Heart left ventricle (tissue), 16 donors: ENCODE data around the gene MICAL2. TPM values are rescaled to one million over a fixed set of nuclear protein-coding genes. Genes with fewer than 3 reads are reported as not detected.

Source experiments
- ATAC-seq, 4 donors: fragments of 200-7000 bp; cut with Tn5 transposase; one replicate each; pipeline ENCODE4 v1.9.1; 2020 to 2022; ENCODE audit warnings: moderate library complexity in 4 of 4, mild to moderate bottlenecking in 3 of 4, moderate number of reproducible peaks in 1 of 4
- DNase-seq, 5 donors: peaks; one replicate each; pipeline ENCODE4 v3.0.0-alpha.2; 2020
- H3K27ac ChIP-seq, 12 donors: fragments of 200-600 bp; sonication (generic) in 4 of 12; one replicate each; pipeline versions ENCODE4 v1.5.0 to v1.8.0; 2016 to 2022; ENCODE audit warnings: mild to moderate bottlenecking in 2 of 12
- H3K27me3 ChIP-seq, 9 donors: fragments of 200-600 bp; sonication (generic) in 2 of 9; one replicate each; pipeline versions ENCODE4 v1.5.1 to v1.8.0; 2016 to 2022; ENCODE audit warnings: mild to moderate bottlenecking in 3 of 9
- H3K36me3 ChIP-seq, 9 donors: fragments of 200-600 bp; sonication (generic) in 2 of 9; one replicate each; pipeline versions ENCODE4 v1.5.0 to v1.8.0; 2018 to 2022; ENCODE audit warnings: mild to moderate bottlenecking in 2 of 9
- H3K4me1 ChIP-seq, 12 donors: fragments of 200-600 bp; sonication (generic) in 4 of 12; one replicate each; pipeline versions ENCODE4 v1.5.0 to v1.8.0; 2016 to 2022; ENCODE audit warnings: mild to moderate bottlenecking in 3 of 12
- H3K4me3 ChIP-seq, 12 donors: fragments of 200-600 bp; sonication (generic) in 4 of 12; one replicate each; pipeline versions ENCODE4 v1.5.0 to v1.8.0; 2017 to 2022; ENCODE audit warnings: mild to moderate bottlenecking in 9 of 12, moderate library complexity in 4 of 12
- H3K9me3 ChIP-seq, 12 donors: fragments of 200-600 bp; sonication (generic) in 4 of 12; one replicate each; pipeline versions ENCODE4 v1.5.0 to v1.8.0; 2016 to 2022; ENCODE audit warnings: mild to moderate bottlenecking in 1 of 12
- CTCF ChIP-seq, 12 donors: fragments of 200-600 bp; sonication (generic) in 4 of 12; IDR thresholded peaks; one replicate each; pipeline versions ENCODE4 v1.5.0 to v1.8.0; 2018 to 2022; ENCODE audit warnings: antibody characterized with exemption in 12 of 12, mild to moderate bottlenecking in 5 of 12
- POLR2A ChIP-seq, 2 donors: fragments of 450-650 bp; IDR thresholded peaks; one replicate each; pipeline ENCODE4 v1.6.1; 2017; ENCODE audit warnings: antibody characterized with exemption in 2 of 2, mild to moderate bottlenecking in 2 of 2, moderate library complexity in 2 of 2
- WGBS, 4 donors: extraction: QIAGEN DNeasy Blood & Tissue Kit in 2 of 4; methylation state at CpG; one replicate each; pipeline versions ENCODE4 v1.1.5 to v1.1.7; 2013 to 2018; 5-methylcytosine and 5-hydroxymethylcytosine counted together
- intact Hi-C, 10 donors: fragments of 100-400 bp; cut with DNase I; formaldehyde crosslinking; loops; one replicate each; pipeline versions ENCODE4 v1.11.1 to v1.14.2; 2022
- polyA plus RNA-seq, 2 donors: library from polyadenylated mRNA; stranded (reverse); fragments of 200-250 nt; gene quantifications; one replicate each; pipeline ENCODE4 v1.2.3, GENCODE V29; 2013
- total RNA-seq, 9 donors: library from RNA; depleted of rRNA in 2 of 9; stranded (reverse); fragments of >200 nt in 2 of 9; fragmentation: NEBNext Ultra II Directional in 3 of 9; extraction: Animal tissue kit (Norgen Biotek cat#: 25700) in 3 of 9; gene quantifications; one replicate each; pipeline versions ENCODE4 v1.1.0 to v1.2.4, GENCODE V29; 2016 to 2023
- donor health status: ischemic (EF 13 %, LVEDD 7.1; RV severe dilation, severe dysfunction).
- donor health status: healthy with polysubstance abuse.
- donor health status: DM: no; HTN: yes; CAD: no.
- donor health status: DM: no; HTN: no; CAD: no.
- donor health status: ischemic (EF 25% LVEDD 6.9; RV normal size, moderate dysfunction).
- donor health status: ischemic (EF 25% LVEDD 5.7; RV mildly dilated, moderate dysfunction).
- donor health status: healthy.
- donor health status: DM: yes; HTN: yes; CAD: no.
- donor health status: ischemic (EF 35%, LVEDD 5.7; RV mildly dilated, moderate dysfunction).
- donor health status: nonischemic (EF 11% LVEDD 7.7; RV severe dilation, severe dysfunction).
- donor health status: DM: yes; HTN: yes; CAD: no.
- donor health status: PGD.
- donor health status: ischemic (EF 29% LVEDD 5.4; RV normal size, mild dysfunction).
- donor health status: nonischemic (EF 23%, LVEDD 6.1; RV moderate dilation, normal function).

MICAL2 gene
- total and polyA plus RNA-seq, 11 donors: 37.6 to 110 (median 86.4) TPM

- intact Hi-C loops: loop anchor here (1.0 to 10.0 kb wide), 16 partner anchors 45 to 902 kb away; no protein-coding TSS in a partner anchor
Measured at GRCh38 chr11:12282676-12283075, 172.3 kb downstream of the MICAL2 start.

DNA sequence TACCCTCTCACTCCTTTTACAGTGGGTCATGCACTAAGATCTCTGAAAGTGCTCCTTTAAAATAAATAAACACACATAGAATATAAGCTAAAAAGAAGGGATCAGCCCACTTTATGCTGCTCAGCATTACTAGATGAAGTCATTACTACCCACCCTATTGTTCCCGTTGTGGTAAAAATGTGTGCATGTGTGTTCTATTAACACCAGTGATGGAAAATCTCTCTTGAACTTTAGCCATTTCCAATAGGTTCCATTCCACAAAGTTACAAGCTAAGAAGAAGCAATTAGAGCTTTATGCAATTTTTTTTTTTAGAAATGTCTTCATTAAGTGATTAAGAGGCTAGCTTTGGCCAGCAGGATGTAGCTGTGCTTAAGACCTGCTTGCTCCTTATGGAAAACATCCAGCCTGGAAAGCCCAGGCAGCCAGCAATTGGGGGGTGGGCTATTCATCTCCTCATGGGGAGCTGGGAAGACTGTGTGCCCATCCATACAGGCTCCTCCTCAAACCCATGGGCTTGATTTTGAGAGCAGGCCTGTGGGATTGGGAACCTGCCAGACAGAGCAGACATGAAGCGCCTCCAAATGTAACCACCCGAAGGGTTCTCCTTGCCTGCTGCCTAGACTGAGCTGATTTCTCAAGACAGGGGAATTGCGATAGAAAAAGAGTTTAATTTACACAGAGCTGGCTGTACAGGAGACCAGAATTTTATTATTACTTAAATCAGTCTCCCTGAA lies 174.1 kb downstream of the MICAL2 start:
- ATAC-seq (no peak), DNase-seq (no peak)
- TF ChIP-seq CTCF (IDR thresholded peaks at IDR 0.05) (no peak), POLR2A (IDR thresholded peaks at IDR 0.05) (no peak)
- Histone ChIP-seq H3K4me3 (no peak overlapping the region), H3K4me1 (peaks cover 0 to 44% (median 24%) of the 10 kb centered on the region in 12 donors), H3K9me3 (no peaks in the 10 kb centered on the region), H3K27me3 (no peaks in the 10 kb centered on the region), H3K27ac (peak overlapping the region in 2 of 12 donors; percentile 39 to 52), H3K36me3 (no peaks in the 10 kb centered on the region)
- WGBS, 4 donors: 73 to 80% (median 77%) methylated on average over 4 of the region's 4 CpGs
- intact Hi-C loops: loop anchor here (5.0 to 10.0 kb wide), 11 partner anchors 47 to 900 kb away; no protein-coding TSS in a partner anchor

More at GRCh38 chr11:12282676-12283075, 172.3 kb downstream of the MICAL2 start:
- peaks cover 0 to 33% (median 12%) of the 10 kb centered on the region in 12 donors for H3K4me1 ChIP-seq
- no peak overlapping the region for H3K27ac ChIP-seq
- ATAC-seq (no peak), DNase-seq (no peak)
- no peaks in the 10 kb centered on the region for H3K36me3 ChIP-seq
- no peak overlapping the region for H3K4me3 ChIP-seq
- H3K27me3 ChIP-seq: no peaks in the 10 kb centered on the region
- no peak for TF ChIP-seq POLR2A (IDR thresholded peaks at IDR 0.05)
- no peak for TF ChIP-seq CTCF (IDR thresholded peaks at IDR 0.05)
- WGBS, 4 donors: 91 to 94% (median 92%) methylated on average over 6 of the region's 6 CpGs
- no peaks in the 10 kb centered on the region for H3K9me3 ChIP-seq

- intact Hi-C loops: loop anchor here in 7 of 10 donors (10.0 kb wide), 6 partner anchors 200 to 900 kb away; no protein-coding TSS in a partner anchor
- DNase-seq (no peak), ATAC-seq (no peak)
- peaks cover 0 to 46% (median 23%) of the 10 kb centered on the region in 12 donors for H3K4me1 ChIP-seq
- no peak overlapping the region for H3K4me3 ChIP-seq
- H3K36me3 ChIP-seq: no peaks in the 10 kb centered on the region
- TF ChIP-seq POLR2A (IDR thresholded peaks at IDR 0.05) (no peak), CTCF (IDR thresholded peaks at IDR 0.05) (no peak)
- 83 to 91% (median 87%) methylated on average over 4 of the region's 4 CpGs for WGBS, 4 donors
- H3K27ac ChIP-seq: peak overlapping the region in 2 of 12 donors; percentile 52 to 66
- no peaks in the 10 kb centered on the region for H3K9me3 ChIP-seq
- no peaks in the 10 kb centered on the region for H3K27me3 ChIP-seq
Measured at GRCh38 chr11:12285106-12285505, 174.7 kb downstream of the MICAL2 start.

DNA sequence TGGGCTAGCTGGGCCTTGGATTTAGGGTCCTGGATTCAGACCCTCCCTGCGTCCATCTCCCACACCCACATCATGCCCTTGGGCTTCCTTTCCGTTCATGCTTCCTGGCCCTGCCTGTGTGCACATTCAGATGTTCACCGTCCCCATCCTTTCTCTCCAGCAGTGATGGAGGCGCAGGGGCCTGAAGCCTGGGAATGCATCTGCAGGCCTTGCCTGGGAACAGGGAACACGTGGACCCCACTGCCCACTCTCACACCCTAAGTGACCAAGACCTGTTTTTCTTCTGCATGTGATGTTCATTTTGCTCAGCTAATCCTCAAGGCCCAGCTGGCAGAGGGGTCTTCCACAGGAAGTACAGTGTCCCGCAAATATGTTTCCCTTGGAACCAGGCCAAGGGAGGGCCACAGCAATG lies 175.4 kb downstream of the MICAL2 start:
- no peak for TF ChIP-seq CTCF (IDR thresholded peaks at IDR 0.05)
- TF ChIP-seq POLR2A (IDR thresholded peaks at IDR 0.05): no peak
- intact Hi-C loops: loop anchor here in 7 of 10 donors (10.0 kb wide), 6 partner anchors 201 to 899 kb away; no protein-coding TSS in a partner anchor
- Histone ChIP-seq H3K4me1 (peaks cover 0 to 48% (median 24%) of the 10 kb centered on the region in 12 donors), H3K4me3 (no peak overlapping the region), H3K27me3 (no peaks in the 10 kb centered on the region), H3K36me3 (no peaks in the 10 kb centered on the region), H3K9me3 (no peaks in the 10 kb centered on the region), H3K27ac (peak overlapping the region in 4 of 12 donors; percentile 49 to 67 (median 62))
- DNase-seq (no peak), ATAC-seq (no peak)
- WGBS, 4 donors: 62 to 73% (median 71%) methylated on average over 6 of the region's 6 CpGs
